Endothelial cell of umbilical vein (primary cell): ENCODE data around the gene ACAT2.

ENCODE experiments used
- POLR2AphosphoS5 ChIP-seq: IDR thresholded peaks from 2 replicates; pipeline ENCODE4 v1.6.1; 2012; ENCODE audit warnings: low read depth, mild to moderate bottlenecking, control low read depth, low read length, moderate library complexity; ENCODE audit not compliant: insufficient read depth
- TF ChIP-seq, protein P1 (sequence below): IDR thresholded peaks from 2 replicates; pipeline ENCODE4 v1.6.1; 2011; ENCODE audit not compliant: insufficient read depth, insufficient read length
- TF ChIP-seq, protein P2 (sequence below), 2 donors: IDR thresholded peaks; 1 replicate in 1 of 2; 2 replicates in 1 of 2; pipeline ENCODE4 v1.5.1; 2011; ENCODE audit warnings: low read length in 2 of 2, mild to moderate bottlenecking in 2 of 2, moderate library complexity in 2 of 2, control low read depth in 1 of 2, inconsistent platforms in 1 of 2, low read depth in 1 of 2; ENCODE audit not compliant: insufficient read depth in 1 of 2; ENCODE audit errors: extremely low read depth in 1 of 2

DNA sequence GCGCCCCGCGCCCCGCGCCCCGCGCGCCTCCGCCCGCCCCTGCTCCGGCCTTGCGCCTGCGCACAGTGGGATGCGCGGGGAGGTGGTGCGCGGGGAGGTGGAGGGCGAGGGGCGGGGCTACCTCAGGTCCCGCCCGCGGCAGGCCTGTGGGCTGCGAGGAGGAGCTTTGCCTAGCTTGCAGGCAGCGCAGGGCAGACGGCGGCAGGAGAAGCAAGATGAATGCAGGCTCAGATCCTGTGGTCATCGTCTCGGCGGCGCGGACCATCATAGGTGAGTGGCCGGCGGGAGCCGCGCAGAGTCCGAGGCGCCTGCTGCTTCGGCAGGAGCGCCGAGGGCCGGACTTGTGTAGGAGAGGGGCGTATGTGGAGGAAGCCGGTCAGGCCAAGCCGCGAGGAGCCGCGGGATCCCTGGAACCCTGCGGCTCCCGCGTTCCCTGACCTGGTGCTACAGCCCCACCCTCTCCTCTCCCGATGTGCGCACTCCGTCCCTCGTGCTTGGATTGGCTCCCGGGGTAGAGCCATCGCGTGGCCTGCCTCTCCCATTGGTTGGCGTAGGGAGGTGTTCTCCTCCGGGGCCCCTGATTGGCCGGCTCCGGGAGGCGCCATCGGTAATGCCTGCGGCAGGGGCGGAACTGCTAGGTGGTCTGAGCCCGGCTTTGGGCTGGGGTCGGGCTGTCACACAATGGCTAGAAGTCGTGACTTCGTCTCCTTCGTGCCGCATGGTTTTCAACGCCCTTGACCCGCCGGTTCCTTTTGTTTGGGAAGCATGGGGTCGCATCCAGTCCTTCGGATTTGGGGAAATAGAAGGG is at the start of gene ACAT2:
- TF ChIP-seq, protein P1, sequence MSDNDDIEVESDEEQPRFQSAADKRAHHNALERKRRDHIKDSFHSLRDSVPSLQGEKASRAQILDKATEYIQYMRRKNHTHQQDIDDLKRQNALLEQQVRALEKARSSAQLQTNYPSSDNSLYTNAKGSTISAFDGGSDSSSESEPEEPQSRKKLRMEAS = peak; percentile 46
- TF ChIP-seq POLR2AphosphoS5 = peak; percentile 74
- TF ChIP-seq, protein P2, sequence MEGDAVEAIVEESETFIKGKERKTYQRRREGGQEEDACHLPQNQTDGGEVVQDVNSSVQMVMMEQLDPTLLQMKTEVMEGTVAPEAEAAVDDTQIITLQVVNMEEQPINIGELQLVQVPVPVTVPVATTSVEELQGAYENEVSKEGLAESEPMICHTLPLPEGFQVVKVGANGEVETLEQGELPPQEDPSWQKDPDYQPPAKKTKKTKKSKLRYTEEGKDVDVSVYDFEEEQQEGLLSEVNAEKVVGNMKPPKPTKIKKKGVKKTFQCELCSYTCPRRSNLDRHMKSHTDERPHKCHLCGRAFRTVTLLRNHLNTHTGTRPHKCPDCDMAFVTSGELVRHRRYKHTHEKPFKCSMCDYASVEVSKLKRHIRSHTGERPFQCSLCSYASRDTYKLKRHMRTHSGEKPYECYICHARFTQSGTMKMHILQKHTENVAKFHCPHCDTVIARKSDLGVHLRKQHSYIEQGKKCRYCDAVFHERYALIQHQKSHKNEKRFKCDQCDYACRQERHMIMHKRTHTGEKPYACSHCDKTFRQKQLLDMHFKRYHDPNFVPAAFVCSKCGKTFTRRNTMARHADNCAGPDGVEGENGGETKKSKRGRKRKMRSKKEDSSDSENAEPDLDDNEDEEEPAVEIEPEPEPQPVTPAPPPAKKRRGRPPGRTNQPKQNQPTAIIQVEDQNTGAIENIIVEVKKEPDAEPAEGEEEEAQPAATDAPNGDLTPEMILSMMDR (IDR thresholded peaks at IDR 0.05; ENCODE audit: extremely low read depth in 1 of 2, insufficient read depth in 1 of 2, low read depth in 1 of 2, low read length in 2 of 2) = no peak
